CD4-positive, alpha-beta T cell treated with Interleukin-21 for 1 hour (primary cell): ENCODE data around the gene STK11IP.

Source experiments
- DNase-seq: peaks from one replicate; pipeline ENCODE4 v3.0.0-alpha.2; 2020

STK11IP gene

DNA sequence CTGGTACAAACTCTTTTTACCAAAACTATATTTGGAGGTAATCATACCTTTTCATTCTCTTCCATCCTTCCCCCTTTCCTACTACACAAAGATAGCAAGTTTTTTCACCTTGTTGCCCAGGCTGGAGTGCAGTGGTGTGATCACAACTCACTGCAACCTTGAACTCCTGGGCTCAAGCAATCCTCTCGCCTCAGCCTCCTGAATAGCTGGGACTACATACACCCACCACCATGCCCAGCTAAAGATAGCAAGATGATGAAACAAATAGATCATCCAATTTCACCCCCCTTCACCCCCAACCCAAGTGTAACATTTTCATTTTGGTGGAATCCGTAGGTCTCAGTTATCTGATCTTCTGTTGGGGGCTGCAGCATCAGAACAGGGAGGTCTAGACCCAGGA, 4.5 kb upstream of the STK11IP start:
- no peak for DNase-seq

DNA sequence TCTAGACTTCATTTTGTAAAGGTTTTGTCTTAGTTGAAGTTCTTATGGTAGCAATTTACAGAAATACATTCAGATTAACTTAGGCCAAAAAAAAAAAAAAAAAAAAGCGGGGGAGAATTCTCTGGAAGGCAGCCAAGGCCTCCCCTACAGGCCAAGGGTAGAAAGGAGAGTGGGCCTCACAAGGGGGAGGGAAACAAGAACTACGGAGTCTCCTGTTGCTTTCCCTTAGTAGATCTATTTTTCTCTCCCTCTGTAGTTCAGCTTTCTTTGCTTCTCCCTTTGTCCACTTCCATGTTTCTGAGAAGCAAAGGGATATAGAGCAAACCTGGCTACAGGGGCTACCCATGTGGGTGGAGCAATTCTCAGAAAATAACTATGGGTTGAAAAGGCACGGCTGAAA, 2.4 kb upstream of the STK11IP start:
- no peak for DNase-seq

DNA sequence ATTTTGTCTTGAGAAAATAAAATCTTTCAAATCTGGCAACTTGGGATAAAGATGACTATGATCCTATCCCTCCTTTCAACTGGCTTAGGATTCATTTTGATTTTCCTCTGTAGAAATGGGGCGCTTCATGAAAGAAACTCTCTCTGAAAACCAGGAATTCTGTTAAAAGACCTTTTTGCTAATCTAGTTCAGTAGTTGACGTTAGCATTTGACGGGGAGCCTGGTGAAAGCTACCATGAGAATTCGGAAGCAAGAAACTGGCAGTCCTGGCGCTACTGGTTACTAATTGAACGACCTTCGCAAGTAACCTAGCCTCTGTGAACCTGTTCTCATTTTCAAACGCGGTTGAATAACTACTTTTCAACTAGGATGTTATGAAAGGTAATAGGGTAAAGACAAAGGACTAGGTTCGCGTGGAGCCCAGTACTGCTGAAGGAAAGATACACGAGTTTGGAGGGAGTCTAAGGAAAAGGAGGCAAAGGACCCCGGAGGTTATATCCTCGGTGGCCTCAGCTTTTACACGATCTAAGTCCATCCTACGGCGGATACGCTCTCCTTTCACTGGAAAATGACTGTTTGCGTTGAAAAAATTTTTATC, 604 bp upstream of the STK11IP start:
- DNase-seq = no peak

DNA sequence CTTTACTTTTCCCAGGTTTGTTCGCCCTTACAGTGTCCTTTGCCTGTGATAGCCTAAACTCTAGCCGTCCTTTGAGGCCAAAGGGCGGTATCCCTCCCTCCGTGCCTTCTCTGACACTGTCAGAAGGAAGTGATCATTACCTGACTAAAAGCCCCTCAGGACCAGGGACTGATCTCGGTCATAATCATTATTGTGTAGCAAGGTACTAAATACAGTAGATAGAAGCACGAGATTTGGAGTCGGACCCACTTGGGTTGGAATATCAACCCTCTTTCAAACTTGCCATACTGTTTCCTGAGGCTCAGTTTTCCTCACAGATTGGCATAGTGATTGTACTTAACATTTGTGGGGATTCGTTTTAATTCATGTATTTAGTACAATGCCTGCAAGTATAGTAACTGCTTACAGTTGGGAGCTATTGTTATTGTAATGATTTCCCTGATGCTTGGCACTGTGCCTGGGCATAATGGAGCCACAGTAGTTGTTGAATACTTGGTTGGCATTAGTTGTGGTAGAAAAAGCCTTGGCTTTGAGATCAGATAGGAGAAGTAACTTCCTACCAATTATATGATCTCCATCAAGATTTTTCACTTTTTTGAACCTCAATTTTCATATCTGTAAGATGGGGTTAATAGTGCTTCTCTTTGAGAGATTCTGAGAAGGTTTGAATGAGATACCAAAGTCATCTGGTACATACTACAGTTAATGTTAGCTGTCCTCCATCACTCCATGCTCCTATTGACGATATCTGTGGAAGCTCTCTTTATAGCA, 836 bp downstream of the STK11IP start:
- no peak for DNase-seq

- no peak for DNase-seq
Observed at GRCh38 chr2:219603771-219604170, 6.1 kb downstream of the STK11IP start.

- no peak for DNase-seq
Observed at GRCh38 chr2:219605607-219605954, 7.9 kb downstream of the STK11IP start.

DNA sequence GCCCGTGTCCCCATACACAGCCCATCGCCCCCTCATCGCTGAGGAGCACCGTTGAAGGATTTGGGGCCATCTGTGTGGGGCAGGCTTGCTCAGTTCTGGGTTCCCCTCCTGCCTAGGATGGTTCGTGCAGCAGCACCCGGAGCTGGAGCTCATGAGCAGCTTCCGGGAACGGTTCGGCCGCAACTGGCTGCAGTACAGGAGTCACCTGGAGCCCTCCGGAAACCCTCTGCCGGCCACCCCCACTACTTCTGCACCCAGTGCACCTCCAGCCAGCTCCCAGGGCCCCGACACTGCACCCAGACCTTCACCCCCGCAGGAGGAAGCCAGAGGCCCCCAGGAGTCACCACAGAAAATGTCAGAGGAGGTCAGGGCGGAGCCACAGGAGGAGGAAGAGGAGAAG, 10.3 kb downstream of the STK11IP start:
- no peak for DNase-seq

- DNase-seq = no peak
Observed at GRCh38 chr2:219608399-219608964, 10.8 kb downstream of the STK11IP start.

DNA sequence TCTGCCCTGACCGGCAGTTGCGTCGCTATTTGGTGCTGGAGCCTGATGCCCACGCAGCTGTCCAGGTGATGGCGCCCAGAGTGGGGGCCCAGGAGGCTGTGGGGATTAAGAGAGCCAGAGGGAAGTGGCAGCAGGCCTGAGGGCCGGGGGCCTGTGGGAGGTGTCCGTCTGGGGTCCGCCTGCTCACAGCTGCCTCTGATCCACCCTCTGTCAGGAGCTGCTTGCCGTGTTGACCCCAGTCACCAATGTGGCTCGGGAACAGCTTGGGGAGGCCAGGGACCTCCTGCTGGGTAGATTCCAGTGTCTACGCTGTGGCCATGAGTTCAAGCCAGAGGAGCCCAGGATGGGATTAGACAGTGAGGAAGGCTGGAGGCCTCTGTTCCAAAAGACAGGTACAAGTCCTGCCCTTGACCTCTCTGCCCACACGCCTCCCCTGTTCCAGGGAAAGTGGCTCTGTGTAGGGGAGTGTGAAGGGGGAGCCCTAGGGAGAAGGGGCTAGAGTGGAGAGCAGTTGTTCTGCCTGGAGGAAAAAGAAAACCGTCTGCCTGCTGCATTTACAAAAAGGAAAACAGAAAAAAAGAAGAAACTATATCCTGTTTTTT, 11.6 kb downstream of the STK11IP start:
- DNase-seq = no peak

DNA sequence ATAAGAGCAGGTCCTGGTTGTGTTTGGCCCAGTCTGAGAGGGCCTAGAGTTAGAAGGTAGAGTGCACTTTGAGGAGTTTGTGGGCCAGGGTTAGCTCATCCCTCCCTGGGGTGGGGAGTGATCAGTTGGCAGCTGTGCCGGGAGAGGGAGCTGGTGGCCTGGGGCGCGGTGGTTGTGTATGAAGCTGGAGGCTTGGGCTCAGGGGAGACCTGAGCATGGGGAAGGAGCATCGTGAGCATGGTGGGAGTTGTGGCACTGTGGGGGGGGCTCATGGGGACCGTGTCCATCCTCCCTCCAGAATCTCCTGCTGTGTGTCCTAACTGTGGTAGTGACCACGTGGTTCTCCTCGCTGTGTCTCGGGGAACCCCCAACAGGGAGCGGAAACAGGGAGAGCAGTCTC, 13.6 kb downstream of the STK11IP start:
- DNase-seq = no peak

GRCh38 chr2:219611866-219612576, 14.4 kb downstream of the STK11IP start:
- DNase-seq = no peak

- DNase-seq = peak; percentile 33
Observed at GRCh38 chr2:219612577-219613286, 15.1 kb downstream of the STK11IP start.

DNA sequence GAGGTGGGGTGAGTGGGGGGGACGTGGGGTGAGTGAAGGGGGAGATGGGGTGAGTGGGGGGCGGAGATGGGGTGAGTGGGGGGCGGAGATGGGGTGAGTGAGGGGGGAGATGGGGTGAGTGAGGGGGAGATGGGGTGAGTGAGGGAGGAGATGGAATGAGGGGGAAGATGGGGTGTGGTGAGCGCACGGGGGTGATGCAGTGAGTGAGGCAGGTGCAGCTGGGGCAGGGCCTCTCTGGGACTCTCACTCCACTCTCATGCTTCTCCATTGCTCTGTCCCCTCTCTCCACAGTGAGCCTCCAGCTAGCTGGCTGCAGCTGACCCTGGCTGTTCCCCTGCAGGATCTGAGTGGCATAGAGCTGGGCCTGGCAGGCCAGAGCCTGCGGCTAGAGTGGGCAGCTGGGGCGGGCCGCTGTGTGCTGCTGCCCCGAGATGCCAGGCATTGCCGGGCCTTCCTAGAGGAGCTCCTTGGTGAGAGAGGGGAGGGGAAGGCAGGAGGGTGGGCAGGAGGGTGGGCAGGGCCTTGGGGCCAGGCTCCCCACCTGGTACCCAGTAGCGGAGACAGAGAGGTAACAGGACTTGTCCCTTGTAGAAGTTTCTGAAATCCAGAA, 15.9 kb downstream of the STK11IP start:
- no peak for DNase-seq

GRCh38 chr2:219614076-219614860, 16.6 kb downstream of the STK11IP start:
- no peak for DNase-seq

DNA sequence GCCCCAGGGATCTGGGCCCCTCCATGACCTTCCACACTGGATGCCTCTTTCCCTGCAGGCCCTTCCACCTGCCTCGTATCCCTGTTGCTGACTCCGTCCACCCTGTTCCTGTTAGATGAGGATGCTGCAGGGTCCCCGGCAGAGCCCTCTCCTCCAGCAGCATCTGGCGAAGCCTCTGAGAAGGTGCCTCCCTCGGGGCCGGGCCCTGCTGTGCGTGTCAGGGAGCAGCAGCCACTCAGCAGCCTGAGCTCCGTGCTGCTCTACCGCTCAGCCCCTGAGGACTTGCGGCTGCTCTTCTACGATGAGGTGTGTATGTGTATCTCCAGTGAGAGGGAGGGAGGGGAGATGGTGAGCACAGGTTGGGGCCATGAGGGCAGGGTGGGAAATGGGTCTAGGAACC, 17.4 kb downstream of the STK11IP start:
- no peak for DNase-seq

GRCh38 chr2:219615894-219616293, 18.2 kb downstream of the STK11IP start:
- DNase-seq = no peak

DNA sequence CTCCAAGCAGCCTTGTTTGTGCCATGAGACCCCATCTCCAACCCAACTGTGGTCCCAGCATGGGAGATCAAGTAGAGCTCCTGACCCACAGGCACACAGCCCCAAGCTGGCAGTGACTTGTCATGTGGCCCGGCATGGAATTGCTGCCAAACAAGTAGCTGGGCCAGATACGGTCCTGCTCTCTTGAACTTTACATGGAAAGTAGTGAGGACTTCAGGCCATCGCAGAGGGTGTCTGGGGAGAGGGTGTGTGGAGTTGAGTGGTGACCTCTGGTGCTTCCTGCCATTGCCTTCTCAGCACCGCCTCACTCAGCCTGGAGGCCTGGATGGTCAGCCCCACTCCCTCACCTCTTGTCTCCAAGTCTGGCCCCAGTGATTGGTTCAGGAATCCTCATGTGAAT, 18.9 kb downstream of the STK11IP start:
- DNase-seq = no peak

GRCh38 chr2:219618733-219619122, 21.1 kb downstream of the STK11IP start:
- no peak for DNase-seq

- DNase-seq = no peak
Observed at GRCh38 chr2:219619235-219619634, 21.6 kb downstream of the STK11IP start.

GRCh38 chr2:219620546-219620945, 22.9 kb downstream of the STK11IP start:
- no peak for DNase-seq

DNA sequence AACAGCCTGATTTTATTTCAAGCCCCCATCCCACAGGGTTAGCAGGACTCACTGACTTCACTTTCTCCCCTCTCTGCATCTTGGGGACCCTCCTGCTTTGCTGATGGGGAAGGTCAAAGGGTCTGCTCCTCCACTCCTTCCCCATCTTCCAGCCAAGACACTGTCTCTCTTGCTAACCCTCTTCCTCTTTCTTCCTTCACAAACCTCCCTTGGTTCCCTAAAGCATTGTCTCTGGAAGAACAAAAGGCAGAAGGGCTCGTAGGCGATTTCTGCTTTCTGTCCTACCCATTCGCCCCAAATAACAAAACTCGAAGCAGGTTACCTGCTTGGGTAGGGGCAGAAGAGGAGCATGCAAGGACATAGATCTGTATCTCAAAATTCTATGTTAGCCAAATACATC, 24.3 kb downstream of the STK11IP start:
- DNase-seq = no peak

GRCh38 chr2:219622472-219622871, 24.8 kb downstream of the STK11IP start:
- no peak for DNase-seq
